HCT116 (cell line): Measurements from ENCODE around the gene IQGAP2. TPM values are rescaled to one million over a fixed set of nuclear protein-coding genes. Genes with fewer than 3 reads are reported as not detected.

Source experiments
- ATAC-seq: fragments of 200-7000 bp; cut with Tn5 transposase; 2 replicates; pipeline ENCODE4 v1.9.1; 2020; ENCODE audit warnings: mild to moderate bottlenecking, moderate library complexity
- BruUV-seq: library from RNA; stranded (reverse); fragments of 400-500 nt; replicated peaks from 2 replicates; lab custom pipeline; 2021; lab: Mats Ljungman, UMichigan
- CTCF ChIA-PET: fragments of 300-600 bp; sonication (Branson Sonifier 250); formaldehyde crosslinking; loops from one replicate; lab custom pipeline; 2021; ENCODE audit warnings: antibody characterized with exemption; lab: Charles Lee
- POLR2A ChIA-PET: fragments of 300-600, 350-600 bp; sonication (Branson Sonifier 250); formaldehyde crosslinking; loops from one replicate; lab custom pipeline; 2021; ENCODE audit warnings: antibody characterized with exemption; lab: Charles Lee
- RAD21 ChIA-PET, 2 experiments: fragments of 300-600 bp; sonication (Branson Sonifier 250); formaldehyde crosslinking; loops; one replicate each; lab custom pipeline; 2023; ENCODE audit warnings: low total read pairs in 2 of 2; ENCODE audit not compliant: uncharacterized antibody in 2 of 2, unreplicated experiment in 2 of 2, low non-redundant PET in 1 of 2; lab: Charles Lee
- DNase-seq: peaks from one replicate; pipeline ENCODE4 v3.0.0-alpha.2; 2010; ENCODE audit warnings: low read depth, low spot score
- H2AFZ ChIP-seq: fragments of 200-600 bp; shearing (Covaris generic), sonication (generic); 2 replicates; pipeline ENCODE4 v1.6.1; 2017; ENCODE audit warnings: low read depth, mixed run types, mixed read lengths, antibody characterized with exemption, low read length; ENCODE audit not compliant: poor library complexity, severe bottlenecking
- H3K27ac ChIP-seq: 2 replicates; pipeline ENCODE4 v1.5.1; 2012; ENCODE audit warnings: low read depth, low read length
- H3K27me3 ChIP-seq: fragments of 200-600 bp; sonication (generic); 2 replicates; pipeline ENCODE4 v1.6.1; 2016; ENCODE audit warnings: mixed run types, low read length, mixed read lengths; ENCODE audit not compliant: insufficient read depth
- H3K36me3 ChIP-seq, 2 experiments: fragments of 200-500 bp in 1 of 2; fragments of 200-600 bp in 1 of 2; sonication (Bioruptor generic) in 1 of 2; sonication (generic) in 1 of 2; 2 replicates each; pipeline versions ENCODE4 v1.5.1 to v1.6.1; 2014 to 2016; ENCODE audit warnings: low read length in 2 of 2, inconsistent platforms in 1 of 2, mixed read lengths in 1 of 2, mixed run types in 1 of 2; ENCODE audit not compliant: insufficient read depth in 2 of 2, control insufficient read depth in 1 of 2
- H3K4me1 ChIP-seq, 2 experiments: fragments of 200-600 bp in 1 of 2; sonication (generic) in 1 of 2; 2 replicates each; pipeline versions ENCODE4 v1.5.1 to v1.6.1; 2012 to 2017; ENCODE audit warnings: low read length in 2 of 2, inconsistent platforms in 1 of 2, mild to moderate bottlenecking in 1 of 2, mixed read lengths in 1 of 2, mixed run types in 1 of 2, moderate library complexity in 1 of 2; ENCODE audit not compliant: insufficient read depth in 2 of 2, control insufficient read depth in 1 of 2
- H3K4me2 ChIP-seq: fragments of 200-600 bp; sonication (generic); 2 replicates; pipeline ENCODE4 v1.6.1; 2017; ENCODE audit warnings: mixed run types, low read length, mixed read lengths
- H3K4me3 ChIP-seq, 2 experiments: fragments of 200-600 bp in 1 of 2; sonication (generic) in 1 of 2; replicated peaks in 1 of 2; 2 replicates each; pipeline ENCODE4 v1.5.1; 2011 to 2016; ENCODE audit warnings: low read length in 2 of 2, control low read depth in 1 of 2, low read depth in 1 of 2, mild to moderate bottlenecking in 1 of 2, mixed read lengths in 1 of 2, mixed run types in 1 of 2
- H3K79me2 ChIP-seq: fragments of 200-600 bp; sonication (generic); 2 replicates; pipeline ENCODE4 v1.6.1; 2017; ENCODE audit warnings: mild to moderate bottlenecking, mixed run types, low read length, moderate library complexity, mixed read lengths; ENCODE audit not compliant: insufficient read depth
- H3K9ac ChIP-seq: fragments of 200-600 bp; sonication (generic); 2 replicates; pipeline ENCODE4 v1.6.1; 2016; ENCODE audit warnings: low read length, mixed read lengths
- H3K9me2 ChIP-seq: fragments of 200-600 bp; sonication (generic), shearing (Covaris generic); 2 replicates; pipeline ENCODE4 v1.6.1; 2017; ENCODE audit warnings: mixed run types, mild to moderate bottlenecking, moderate library complexity; ENCODE audit not compliant: insufficient read depth
- H3K9me3 ChIP-seq, 2 experiments: fragments of 200-500 bp in 1 of 2; fragments of 200-600 bp in 1 of 2; sonication (Bioruptor generic) in 1 of 2; sonication (generic) in 1 of 2; 2 replicates each; pipeline ENCODE4 v1.6.1; 2014 to 2017; ENCODE audit warnings: low read length in 2 of 2, mixed read lengths in 2 of 2, inconsistent platforms in 1 of 2, low read depth in 1 of 2, mild to moderate bottlenecking in 1 of 2, mixed run types in 1 of 2, moderate library complexity in 1 of 2; ENCODE audit not compliant: control insufficient read depth in 1 of 2, insufficient read depth in 1 of 2
- H4K20me1 ChIP-seq: fragments of 200-600 bp; sonication (generic), shearing (Covaris generic); 2 replicates; pipeline ENCODE4 v1.6.1; 2017; ENCODE audit warnings: mixed run types, mild to moderate bottlenecking, moderate library complexity; ENCODE audit not compliant: insufficient read depth
- CEBPB ChIP-seq: IDR thresholded peaks from 2 replicates; pipeline ENCODE4 v1.6.1; 2012; ENCODE audit warnings: low read depth
- ELF1 ChIP-seq: IDR thresholded peaks from 2 replicates; pipeline ENCODE4 v1.6.1; 2012; ENCODE audit warnings: low read depth, borderline replicate concordance
- EZH2 ChIP-seq: fragments of 200-600 bp; sonication (generic); IDR thresholded peaks from 2 replicates; pipeline ENCODE4 v1.6.1; 2017; ENCODE audit warnings: antibody characterized with exemption, mixed run types
- EZH2phosphoT487 ChIP-seq: fragments of 200-600 bp; IDR thresholded peaks from 2 replicates; pipeline ENCODE4 v1.6.1; 2018; ENCODE audit warnings: antibody characterized with exemption, borderline replicate concordance
- FOSL1 ChIP-seq: IDR thresholded peaks from 2 replicates; pipeline ENCODE4 v1.6.1; 2012; ENCODE audit warnings: low read depth
- JUND ChIP-seq: IDR thresholded peaks from 2 replicates; pipeline ENCODE4 v1.6.1; 2012
- POLR2A ChIP-seq: IDR thresholded peaks from 2 replicates; pipeline ENCODE4 v1.7.0; 2011; ENCODE audit warnings: borderline replicate concordance; ENCODE audit not compliant: insufficient read depth, insufficient read length; ENCODE audit errors: extremely low read depth
- POLR2AphosphoS5 ChIP-seq: IDR thresholded peaks from 2 replicates; pipeline ENCODE4 v1.6.1; 2011; ENCODE audit warnings: mild to moderate bottlenecking, low read depth, low read length, moderate library complexity
- RAD21 ChIP-seq: IDR thresholded peaks from 2 replicates; pipeline ENCODE4 v1.6.1; 2012; ENCODE audit warnings: low read depth, mild to moderate bottlenecking
- SIN3A ChIP-seq: IDR thresholded peaks from 2 replicates; pipeline ENCODE4 v1.6.1; 2012; ENCODE audit warnings: low read depth
- SP1 ChIP-seq: IDR thresholded peaks from 2 replicates; pipeline ENCODE4 v1.6.1; 2012; ENCODE audit warnings: low read depth
- YY1 ChIP-seq: IDR thresholded peaks from 2 replicates; pipeline ENCODE4 v1.6.1; 2011; ENCODE audit warnings: low read length, low read depth, moderate library complexity, mild to moderate bottlenecking; ENCODE audit not compliant: insufficient replicate concordance; ENCODE audit errors: extremely low read depth
- ZNF274 ChIP-seq: fragments of 200-500 bp; sonication (Bioruptor generic); IDR thresholded peaks from 2 replicates; pipeline ENCODE4 v1.6.1; 2014; ENCODE audit warnings: mild to moderate bottlenecking, low read depth, low read length, inconsistent platforms
- intact Hi-C: fragments of 100-400 bp; cut with micrococcal nuclease; formaldehyde crosslinking; loops from 2 replicates; pipeline ENCODE4 v1.10.0; 2022
- total RNA-seq: library from RNA; stranded (reverse); gene quantifications from one replicate; pipeline ENCODE4 v1.2.1, GENCODE V29; 2021; ENCODE audit not compliant: unreplicated experiment
- TF ChIP-seq, protein P1 (sequence below): IDR thresholded peaks from 2 replicates; pipeline ENCODE4 v1.6.1; 2011; ENCODE audit warnings: mild to moderate bottlenecking, low read length, moderate library complexity; ENCODE audit not compliant: insufficient replicate concordance; ENCODE audit errors: extremely low read depth
- TF ChIP-seq, protein P2 (sequence below), 3 experiments: fragments of 200-600 bp in 1 of 3; sonication (generic) in 1 of 3; IDR thresholded peaks in 2 of 3; conservative IDR thresholded peaks in 1 of 3; 2 replicates each; pipeline ENCODE4 v1.5.1; 2012 to 2017; ENCODE audit warnings: low read depth in 2 of 3, low read length in 2 of 3, antibody characterized with exemption in 1 of 3, borderline replicate concordance in 1 of 3, control low read depth in 1 of 3, mild to moderate bottlenecking in 1 of 3, mixed read lengths in 1 of 3, mixed run types in 1 of 3, moderate library complexity in 1 of 3; ENCODE audit not compliant: insufficient read depth in 1 of 3
- TF ChIP-seq, protein P3 (sequence below): IDR thresholded peaks from 2 replicates; pipeline ENCODE4 v1.6.1; 2012
- TF ChIP-seq, protein P4 (sequence below): IDR thresholded peaks from 2 replicates; pipeline ENCODE4 v1.6.1; 2012

IQGAP2 gene
- total RNA-seq, 1 experiment from 2014 or later = 2.0 TPM

DNA sequence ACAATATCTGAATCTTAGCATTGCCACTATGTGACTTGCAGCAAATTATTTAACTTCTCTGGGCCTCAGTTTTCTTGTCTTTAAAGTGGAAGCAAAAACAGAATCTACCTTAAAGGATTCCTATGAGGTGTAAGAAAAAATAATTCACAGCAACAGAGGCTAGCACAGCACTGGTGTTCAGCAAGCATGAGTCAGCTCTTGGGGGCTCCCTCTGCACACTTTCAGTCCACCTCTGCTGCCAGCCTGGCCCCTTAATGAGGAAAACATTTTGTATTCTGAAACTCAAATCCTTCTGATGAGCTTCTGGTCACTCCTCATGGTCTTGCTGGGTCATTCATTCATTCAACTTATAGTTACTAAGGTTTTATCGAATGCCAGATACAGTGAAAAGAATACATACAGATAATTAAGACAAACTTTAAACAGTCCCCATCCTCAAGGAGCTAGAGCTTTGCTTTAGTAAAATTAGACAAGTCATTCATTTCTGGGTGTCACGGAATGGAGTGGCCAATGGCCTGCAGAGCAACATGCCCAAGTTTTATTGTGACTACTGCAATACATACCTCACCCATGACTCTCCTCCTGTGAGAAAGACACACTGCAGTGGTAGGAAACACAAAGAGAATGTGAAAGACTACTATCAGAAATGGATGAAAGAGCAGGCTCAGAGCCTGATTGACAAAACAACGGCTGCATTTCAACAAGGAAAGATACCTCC is 26.8 kb upstream of the IQGAP2 start:
- no peak overlapping the region for H3K9ac ChIP-seq
- no peak overlapping the region for H3K4me3 ChIP-seq
- intact Hi-C loops = no loop called here
- H3K4me1 ChIP-seq = peaks cover 17 to 24% of the 10 kb centered on the region in 2 experiments
- H3K9me2 ChIP-seq = no peaks in the 10 kb centered on the region
- no TSS peak for BruUV-seq
- CTCF ChIA-PET = no interaction called here
- H2AFZ ChIP-seq = no peak overlapping the region
- H3K9me3 ChIP-seq = no peaks in the 10 kb centered on the region
- H3K4me2 ChIP-seq = no peak overlapping the region
- DNase-seq = no peak
- no peaks in the 10 kb centered on the region for H3K79me2 ChIP-seq
- H4K20me1 ChIP-seq = no peaks in the 10 kb centered on the region
- H3K27me3 ChIP-seq = no peaks in the 10 kb centered on the region
- POLR2A ChIA-PET = no interaction called here
- TF ChIP-seq YY1 = no peak
- TF ChIP-seq, protein P1, sequence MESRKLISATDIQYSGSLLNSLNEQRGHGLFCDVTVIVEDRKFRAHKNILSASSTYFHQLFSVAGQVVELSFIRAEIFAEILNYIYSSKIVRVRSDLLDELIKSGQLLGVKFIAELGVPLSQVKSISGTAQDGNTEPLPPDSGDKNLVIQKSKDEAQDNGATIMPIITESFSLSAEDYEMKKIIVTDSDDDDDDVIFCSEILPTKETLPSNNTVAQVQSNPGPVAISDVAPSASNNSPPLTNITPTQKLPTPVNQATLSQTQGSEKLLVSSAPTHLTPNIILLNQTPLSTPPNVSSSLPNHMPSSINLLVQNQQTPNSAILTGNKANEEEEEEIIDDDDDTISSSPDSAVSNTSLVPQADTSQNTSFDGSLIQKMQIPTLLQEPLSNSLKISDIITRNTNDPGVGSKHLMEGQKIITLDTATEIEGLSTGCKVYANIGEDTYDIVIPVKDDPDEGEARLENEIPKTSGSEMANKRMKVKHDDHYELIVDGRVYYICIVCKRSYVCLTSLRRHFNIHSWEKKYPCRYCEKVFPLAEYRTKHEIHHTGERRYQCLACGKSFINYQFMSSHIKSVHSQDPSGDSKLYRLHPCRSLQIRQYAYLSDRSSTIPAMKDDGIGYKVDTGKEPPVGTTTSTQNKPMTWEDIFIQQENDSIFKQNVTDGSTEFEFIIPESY = no peak
- TF ChIP-seq, protein P2, sequence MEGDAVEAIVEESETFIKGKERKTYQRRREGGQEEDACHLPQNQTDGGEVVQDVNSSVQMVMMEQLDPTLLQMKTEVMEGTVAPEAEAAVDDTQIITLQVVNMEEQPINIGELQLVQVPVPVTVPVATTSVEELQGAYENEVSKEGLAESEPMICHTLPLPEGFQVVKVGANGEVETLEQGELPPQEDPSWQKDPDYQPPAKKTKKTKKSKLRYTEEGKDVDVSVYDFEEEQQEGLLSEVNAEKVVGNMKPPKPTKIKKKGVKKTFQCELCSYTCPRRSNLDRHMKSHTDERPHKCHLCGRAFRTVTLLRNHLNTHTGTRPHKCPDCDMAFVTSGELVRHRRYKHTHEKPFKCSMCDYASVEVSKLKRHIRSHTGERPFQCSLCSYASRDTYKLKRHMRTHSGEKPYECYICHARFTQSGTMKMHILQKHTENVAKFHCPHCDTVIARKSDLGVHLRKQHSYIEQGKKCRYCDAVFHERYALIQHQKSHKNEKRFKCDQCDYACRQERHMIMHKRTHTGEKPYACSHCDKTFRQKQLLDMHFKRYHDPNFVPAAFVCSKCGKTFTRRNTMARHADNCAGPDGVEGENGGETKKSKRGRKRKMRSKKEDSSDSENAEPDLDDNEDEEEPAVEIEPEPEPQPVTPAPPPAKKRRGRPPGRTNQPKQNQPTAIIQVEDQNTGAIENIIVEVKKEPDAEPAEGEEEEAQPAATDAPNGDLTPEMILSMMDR (IDR thresholded peaks at IDR 0.05 in 2 of 3, conservative IDR thresholded peaks at IDR 0.05 in 1 of 3; ENCODE audit: borderline replicate concordance in 1 of 3, insufficient read depth in 1 of 3, low read depth in 2 of 3, low read length in 2 of 3) = no peak
- TF ChIP-seq, protein P3, sequence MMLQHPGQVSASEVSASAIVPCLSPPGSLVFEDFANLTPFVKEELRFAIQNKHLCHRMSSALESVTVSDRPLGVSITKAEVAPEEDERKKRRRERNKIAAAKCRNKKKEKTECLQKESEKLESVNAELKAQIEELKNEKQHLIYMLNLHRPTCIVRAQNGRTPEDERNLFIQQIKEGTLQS = no peak
- TF ChIP-seq ELF1 = no peak
- TF ChIP-seq CEBPB = no peak
- no peak for TF ChIP-seq JUND
- TF ChIP-seq SIN3A = no peak
- TF ChIP-seq SP1 = no peak
- TF ChIP-seq, protein P4, sequence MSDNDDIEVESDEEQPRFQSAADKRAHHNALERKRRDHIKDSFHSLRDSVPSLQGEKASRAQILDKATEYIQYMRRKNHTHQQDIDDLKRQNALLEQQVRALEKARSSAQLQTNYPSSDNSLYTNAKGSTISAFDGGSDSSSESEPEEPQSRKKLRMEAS = no peak
- no peak for TF ChIP-seq EZH2phosphoT487
- no peak for TF ChIP-seq FOSL1
- TF ChIP-seq RAD21 = no peak
- no peak for TF ChIP-seq POLR2A
- TF ChIP-seq POLR2AphosphoS5 = no peak
- no peak for TF ChIP-seq EZH2
- no peak for TF ChIP-seq ZNF274
- RAD21 ChIA-PET = no interaction called here
- H3K36me3 ChIP-seq = no peaks in the 10 kb centered on the region
- ATAC-seq = no peak
- H3K27ac ChIP-seq = no peak overlapping the region
